GM12878 (cell line): Measurements from ENCODE around the gene NOS1AP. TPM values are rescaled to one million over a fixed set of nuclear protein-coding genes. Genes with fewer than 3 reads are reported as not detected.

ENCODE experiments used
- ATAC-seq: fragments of 200-7000 bp; cut with Tn5 transposase; 3 replicates; pipeline ENCODE4 v1.9.1; 2020; ENCODE audit warnings: mild to moderate bottlenecking, moderate library complexity
- BruUV-seq: library from RNA; stranded (reverse); fragments of 400-500 nt; replicated peaks from 2 replicates; lab custom pipeline; 2021; lab: Mats Ljungman, UMichigan
- CTCF ChIA-PET: fragments of 300-600 bp; sonication (Branson Sonifier 250); formaldehyde crosslinking; extraction: SDS; loops from one replicate; lab custom pipeline; 2021; ENCODE audit warnings: inconsistent platforms; lab: Yijun Ruan, JAX
- POLR2A ChIA-PET: fragments of 350-600 bp; formaldehyde crosslinking; extraction: SDS; loops from one replicate; lab custom pipeline; 2021; ENCODE audit warnings: inconsistent platforms; lab: Charles Lee
- RAD21 ChIA-PET: fragments of 300-600 bp; sonication (Branson Sonifier 250); formaldehyde crosslinking; loops from one replicate; lab custom pipeline; 2023; ENCODE audit warnings: antibody characterized with exemption; ENCODE audit not compliant: unreplicated experiment; lab: Charles Lee
- SMC1A ChIA-PET: fragments of 300-600 bp; sonication (Branson Sonifier 250); formaldehyde crosslinking; loops from one replicate; lab custom pipeline; 2023; ENCODE audit not compliant: unreplicated experiment, uncharacterized antibody; lab: Charles Lee
- DNase-seq: peaks from one replicate; pipeline ENCODE4 v3.0.0-alpha.2; 2011; ENCODE audit warnings: low read depth, low spot score
- FAIRE-seq: peaks from 3 replicates; lab custom pipeline; 2011; peaks lifted over from hg19 to GRCh38; lab: Jason Lieb, UNC
- H2AFZ ChIP-seq: 2 replicates; pipeline ENCODE4 v1.6.0; 2011; ENCODE audit warnings: low read depth, low read length, control low read depth; ENCODE audit not compliant: control insufficient read depth
- H3K27ac ChIP-seq: 2 replicates; pipeline ENCODE4 v1.5.1; 2011; ENCODE audit warnings: control low read depth; ENCODE audit not compliant: control insufficient read depth, insufficient read depth
- H3K27me3 ChIP-seq, 2 experiments: replicated peaks in 1 of 2; 2 replicates each; pipeline versions ENCODE4 v1.6.0 to v1.6.1; 2011; ENCODE audit warnings: low read length in 1 of 2; ENCODE audit not compliant: control insufficient read depth in 2 of 2, insufficient read depth in 2 of 2
- H3K36me3 ChIP-seq, 2 experiments: 2 replicates each; pipeline ENCODE4 v1.5.1; 2011; ENCODE audit warnings: low read length in 1 of 2; ENCODE audit not compliant: control insufficient read depth in 2 of 2, insufficient read depth in 2 of 2
- H3K4me1 ChIP-seq: 2 replicates; pipeline ENCODE4 v1.6.1; 2011; ENCODE audit warnings: mild to moderate bottlenecking, low read length, moderate library complexity, mixed read lengths; ENCODE audit not compliant: control insufficient read depth, insufficient read depth
- H3K4me2 ChIP-seq: 2 replicates; pipeline ENCODE4 v1.6.0; 2011; ENCODE audit warnings: control low read depth; ENCODE audit not compliant: control insufficient read depth, insufficient read depth
- H3K4me3 ChIP-seq: fragments of 200-600 bp; sonication (generic); 2 replicates; pipeline ENCODE4 v1.5.1; 2016
- H3K79me2 ChIP-seq: 2 replicates; pipeline ENCODE4 v1.6.0; 2011; ENCODE audit warnings: low read length; ENCODE audit not compliant: control insufficient read depth, insufficient read depth
- H3K9ac ChIP-seq: 2 replicates; pipeline ENCODE4 v1.8.0; 2011; ENCODE audit warnings: low read length, control low read depth, mixed read lengths; ENCODE audit not compliant: control insufficient read depth, insufficient read depth
- H3K9me3 ChIP-seq: replicated peaks from 3 replicates; pipeline ENCODE4 v1.5.1; 2011; ENCODE audit warnings: mild to moderate bottlenecking, low read length; ENCODE audit not compliant: control insufficient read depth, insufficient read depth
- H4K20me1 ChIP-seq: 2 replicates; pipeline ENCODE4 v1.6.0; 2011; ENCODE audit not compliant: control insufficient read depth, insufficient read depth
- IRF5 ChIP-seq: fragments of 450-650 bp; IDR thresholded peaks from 2 replicates; pipeline ENCODE4 v1.6.1; 2017; ENCODE audit warnings: borderline replicate concordance
- ZNF207 ChIP-seq: fragments of 450-650 bp; IDR thresholded peaks from 2 replicates; pipeline ENCODE4 v1.6.1; 2014; ENCODE audit warnings: antibody characterized with exemption, mild to moderate bottlenecking, borderline replicate concordance
- in situ Hi-C: fragments of 300-500 bp; cut with MboI; formaldehyde crosslinking; loops from 9 replicates; pipeline ENCODE4 v1.14.3; 2018; ENCODE audit warnings: mixed read lengths
- intact Hi-C: fragments of 100-400 bp; cut with micrococcal nuclease; formaldehyde crosslinking; loops from one replicate; pipeline ENCODE4 v1.14.2; 2022; ENCODE audit not compliant: unreplicated experiment
- polyA plus RNA-seq, 11 experiments: library from polyadenylated mRNA; depleted of rRNA in 4 of 11; unstranded in 6 of 11; stranded (reverse) in 5 of 11; fragments of >200 nt; fragmentation: Nextera tagmentation in 4 of 11; fragmentation: Illumina TruSeq in 1 of 11; extraction: Ambion mirVana in 4 of 11; extraction: Trizol in 1 of 11; gene quantifications; 1 replicate in 1 of 11; 2 replicates in 10 of 11; pipeline versions ENCODE4 v1.2.1 to v1.2.3, GENCODE V29; 2011 to 2016; ENCODE audit warnings: inconsistent platforms in 2 of 11, missing spikeins in 2 of 11, low read depth in 1 of 11
- total RNA-seq, 4 experiments: library from RNA; depleted of rRNA in 3 of 4; stranded (reverse); fragments of >200 nt in 3 of 4; fragmentation: Illumina TruSeq in 1 of 4; extraction: Trizol in 1 of 4; gene quantifications; 2 replicates each; pipeline versions ENCODE4 v1.2.1 to v1.2.3, GENCODE V29; 2013 to 2021
- TF ChIP-seq, protein P1 (sequence below), 3 experiments: IDR thresholded peaks in 2 of 3; conservative IDR thresholded peaks in 1 of 3; 2 replicates each; pipeline ENCODE4 v1.5.1; 2011; ENCODE audit warnings: low read depth in 3 of 3, low read length in 3 of 3, mild to moderate bottlenecking in 3 of 3, control low read depth in 2 of 3, moderate library complexity in 2 of 3, inconsistent platforms in 1 of 3, mixed read lengths in 1 of 3; ENCODE audit not compliant: control insufficient read depth in 2 of 3, insufficient read depth in 1 of 3; ENCODE audit errors: extremely low read depth in 1 of 3

Gene NOS1AP
- total and polyA plus RNA-seq, 10 of the 15 experiments (the other 5 are each of a cell fraction or from before 2014, with no cell fraction given), result 0.03 to 0.15 TPM; not detected in 8

DNA sequence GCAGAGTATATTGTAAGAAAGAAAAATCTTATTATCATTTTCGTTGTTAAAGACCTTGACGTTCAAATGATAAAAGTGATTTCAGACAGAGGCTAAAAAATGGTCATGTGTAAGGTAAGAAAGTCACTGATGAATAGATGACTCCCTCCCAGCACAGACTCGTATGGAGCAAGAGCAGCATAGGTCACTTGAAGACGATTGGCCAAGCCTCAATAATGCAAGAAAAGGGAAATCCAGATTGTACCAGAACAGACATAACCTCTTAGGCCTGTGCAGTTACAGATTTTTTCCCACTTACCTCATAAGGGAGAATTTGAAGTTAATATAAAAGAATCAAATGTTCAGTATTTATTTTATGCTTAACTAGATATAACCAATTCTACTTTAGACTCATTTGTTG is 29.5 kb upstream of the NOS1AP start (continued):
- TF ChIP-seq ZNF207, result no peak

- CTCF ChIA-PET, result interaction anchor here (0.7 to 1.3 kb wide), 3 partner anchors 46 to 278 kb away, joined by 3 to 15 read pairs (median 3); no protein-coding TSS in a partner anchor
- SMC1A ChIA-PET, result interaction anchor here (0.7 to 0.8 kb wide), 2 partner anchors 211 to 248 kb away, joined by 3 to 4 read pairs; no protein-coding TSS in a partner anchor
- Histone ChIP-seq H3K4me3 (no peak overlapping the region), H3K79me2 (no peaks in the 10 kb centered on the region), H3K4me2 (no peak overlapping the region), H4K20me1 (no peaks in the 10 kb centered on the region), H3K9me3 (no peaks in the 10 kb centered on the region), H3K36me3 (no peaks in the 10 kb centered on the region), H3K9ac (no peak overlapping the region), H3K27me3 (no peaks in the 10 kb centered on the region), H3K4me1 (no peaks in the 10 kb centered on the region), H2AFZ (no peak overlapping the region), H3K27ac (no peak overlapping the region)
- ATAC-seq (peak; percentile 32; the same call in 1 of the 3 replicates), DNase-seq (no peak), FAIRE-seq (no peak)
- RAD21 ChIA-PET, result no interaction called here
- in situ Hi-C loops, result no loop called here
- intact Hi-C loops, result no loop called here
- POLR2A ChIA-PET, result no interaction called here
- TF ChIP-seq IRF5, result no peak
- TF ChIP-seq, protein P1, sequence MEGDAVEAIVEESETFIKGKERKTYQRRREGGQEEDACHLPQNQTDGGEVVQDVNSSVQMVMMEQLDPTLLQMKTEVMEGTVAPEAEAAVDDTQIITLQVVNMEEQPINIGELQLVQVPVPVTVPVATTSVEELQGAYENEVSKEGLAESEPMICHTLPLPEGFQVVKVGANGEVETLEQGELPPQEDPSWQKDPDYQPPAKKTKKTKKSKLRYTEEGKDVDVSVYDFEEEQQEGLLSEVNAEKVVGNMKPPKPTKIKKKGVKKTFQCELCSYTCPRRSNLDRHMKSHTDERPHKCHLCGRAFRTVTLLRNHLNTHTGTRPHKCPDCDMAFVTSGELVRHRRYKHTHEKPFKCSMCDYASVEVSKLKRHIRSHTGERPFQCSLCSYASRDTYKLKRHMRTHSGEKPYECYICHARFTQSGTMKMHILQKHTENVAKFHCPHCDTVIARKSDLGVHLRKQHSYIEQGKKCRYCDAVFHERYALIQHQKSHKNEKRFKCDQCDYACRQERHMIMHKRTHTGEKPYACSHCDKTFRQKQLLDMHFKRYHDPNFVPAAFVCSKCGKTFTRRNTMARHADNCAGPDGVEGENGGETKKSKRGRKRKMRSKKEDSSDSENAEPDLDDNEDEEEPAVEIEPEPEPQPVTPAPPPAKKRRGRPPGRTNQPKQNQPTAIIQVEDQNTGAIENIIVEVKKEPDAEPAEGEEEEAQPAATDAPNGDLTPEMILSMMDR (IDR thresholded peaks at IDR 0.05 in 2 of 3, conservative IDR thresholded peaks at IDR 0.05 in 1 of 3; ENCODE audit: control insufficient read depth in 2 of 3, extremely low read depth in 1 of 3, insufficient read depth in 1 of 3, low read depth in 3 of 3, low read length in 3 of 3), result peak; percentile 24 to 36 (median 30); a peak in 3 of 6 replicates
- BruUV-seq, result no TSS peak
Measured at GRCh38 chr1:162040657-162041056, 28.8 kb upstream of the NOS1AP start.
